K562 (cell line): ENCODE results near the gene HSD11B2. TPM values are rescaled to one million over a fixed set of nuclear protein-coding genes. Genes with fewer than 3 reads are reported as not detected.
A peak's percentile ranks its signal among the peaks of the same experiment; 100 is the strongest.

Experiments
- polyA plus RNA-seq, 8 experiments: library from polyadenylated mRNA; depleted of rRNA in 4 of 8; stranded (reverse) in 5 of 8; unstranded in 3 of 8; fragments of >200 nt; fragmentation: Nextera tagmentation in 2 of 8; fragmentation: Illumina TruSeq in 1 of 8; extraction: Ambion mirVana in 2 of 8; extraction: Trizol in 1 of 8; gene quantifications; 2 replicates each; pipeline versions ENCODE4 v1.2.1 to v1.2.3, GENCODE V29; 2011 to 2014; ENCODE audit warnings: inconsistent platforms in 1 of 8, missing spikeins in 1 of 8
- total RNA-seq, 7 experiments: library from RNA; depleted of rRNA in 6 of 7; stranded (reverse); fragments of >200 nt in 6 of 7; fragmentation: Illumina TruSeq in 2 of 7; extraction: Trizol in 2 of 7; gene quantifications; 2 replicates each; pipeline versions ENCODE4 v1.2.1 to v1.2.3, GENCODE V29; 2011 to 2021; ENCODE audit warnings: low replicate concordance in 1 of 7
- TF ChIP-seq, protein P1 (sequence below), 2 experiments: fragments of 450-650 bp; formaldehyde crosslinking in 1 of 2; IDR thresholded peaks; 2 replicates each; pipeline versions ENCODE4 v1.4.0 to v1.6.1; 2014 to 2020; ENCODE audit warnings: mild to moderate bottlenecking in 2 of 2, borderline replicate concordance in 1 of 2, low read depth in 1 of 2
- TF ChIP-seq, protein P2 (sequence below), 2 experiments: fragments of 450-650 bp in 1 of 2; sonication (generic) in 1 of 2; formaldehyde crosslinking in 1 of 2; IDR thresholded peaks; 2 replicates each; pipeline versions ENCODE4 v1.7.1 to v1.9.0; 2016 to 2022; ENCODE audit warnings: inconsistent platforms in 1 of 2, mild to moderate bottlenecking in 1 of 2, missing genetic modification reagents in 1 of 2

The HSD11B2 gene
- total and polyA plus RNA-seq, 9 of the 15 experiments (the other 6 are each of a cell fraction or from before 2014, with no cell fraction given), result 0.08 to 2.0 (median 0.79) TPM

DNA sequence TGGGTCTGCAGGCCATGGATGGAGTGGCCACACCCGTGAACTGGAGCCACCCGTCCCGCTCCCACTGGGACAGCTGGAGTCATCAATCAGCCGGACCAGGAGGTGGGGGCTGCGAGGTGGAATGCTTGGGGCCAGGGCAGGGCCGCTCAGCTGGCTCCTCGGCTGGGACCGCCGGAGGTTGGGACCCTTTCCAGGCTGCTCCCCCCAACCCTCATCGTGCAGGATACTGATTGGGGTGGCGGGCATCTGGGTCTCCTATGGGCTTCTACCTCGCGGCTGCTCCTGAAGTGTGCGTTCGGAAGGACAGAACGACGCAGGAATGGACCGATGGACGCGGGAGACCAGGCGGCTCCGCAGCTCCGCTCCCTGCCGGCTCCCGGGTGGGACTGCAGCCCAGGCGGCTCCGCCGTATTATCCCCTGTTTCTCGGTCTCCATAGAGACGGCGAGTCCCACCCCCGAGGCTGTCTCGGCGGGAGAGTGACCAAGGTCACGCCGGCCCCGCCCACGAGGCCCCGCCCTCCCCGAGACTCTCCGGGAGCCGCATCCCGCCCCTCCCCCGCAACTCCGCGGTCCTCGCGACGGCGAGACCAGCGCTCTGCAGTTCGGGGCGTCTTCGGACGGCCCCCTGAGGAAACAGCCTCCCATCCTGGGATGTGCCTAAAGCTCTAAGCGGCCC is 37.7 kb upstream of the HSD11B2 start, which contains the start of gene TPPP3 (continued):
- TF ChIP-seq, protein P1, sequence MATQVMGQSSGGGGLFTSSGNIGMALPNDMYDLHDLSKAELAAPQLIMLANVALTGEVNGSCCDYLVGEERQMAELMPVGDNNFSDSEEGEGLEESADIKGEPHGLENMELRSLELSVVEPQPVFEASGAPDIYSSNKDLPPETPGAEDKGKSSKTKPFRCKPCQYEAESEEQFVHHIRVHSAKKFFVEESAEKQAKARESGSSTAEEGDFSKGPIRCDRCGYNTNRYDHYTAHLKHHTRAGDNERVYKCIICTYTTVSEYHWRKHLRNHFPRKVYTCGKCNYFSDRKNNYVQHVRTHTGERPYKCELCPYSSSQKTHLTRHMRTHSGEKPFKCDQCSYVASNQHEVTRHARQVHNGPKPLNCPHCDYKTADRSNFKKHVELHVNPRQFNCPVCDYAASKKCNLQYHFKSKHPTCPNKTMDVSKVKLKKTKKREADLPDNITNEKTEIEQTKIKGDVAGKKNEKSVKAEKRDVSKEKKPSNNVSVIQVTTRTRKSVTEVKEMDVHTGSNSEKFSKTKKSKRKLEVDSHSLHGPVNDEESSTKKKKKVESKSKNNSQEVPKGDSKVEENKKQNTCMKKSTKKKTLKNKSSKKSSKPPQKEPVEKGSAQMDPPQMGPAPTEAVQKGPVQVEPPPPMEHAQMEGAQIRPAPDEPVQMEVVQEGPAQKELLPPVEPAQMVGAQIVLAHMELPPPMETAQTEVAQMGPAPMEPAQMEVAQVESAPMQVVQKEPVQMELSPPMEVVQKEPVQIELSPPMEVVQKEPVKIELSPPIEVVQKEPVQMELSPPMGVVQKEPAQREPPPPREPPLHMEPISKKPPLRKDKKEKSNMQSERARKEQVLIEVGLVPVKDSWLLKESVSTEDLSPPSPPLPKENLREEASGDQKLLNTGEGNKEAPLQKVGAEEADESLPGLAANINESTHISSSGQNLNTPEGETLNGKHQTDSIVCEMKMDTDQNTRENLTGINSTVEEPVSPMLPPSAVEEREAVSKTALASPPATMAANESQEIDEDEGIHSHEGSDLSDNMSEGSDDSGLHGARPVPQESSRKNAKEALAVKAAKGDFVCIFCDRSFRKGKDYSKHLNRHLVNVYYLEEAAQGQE (IDR thresholded peaks at IDR 0.05; ENCODE audit: borderline replicate concordance), result peak; percentile 32; the same call in 1 of the 2 replicates
- TF ChIP-seq, protein P1 (CRISPR knock-in tag; IDR thresholded peaks at IDR 0.05; ENCODE audit: low read depth), result no peak
- TF ChIP-seq, protein P2, sequence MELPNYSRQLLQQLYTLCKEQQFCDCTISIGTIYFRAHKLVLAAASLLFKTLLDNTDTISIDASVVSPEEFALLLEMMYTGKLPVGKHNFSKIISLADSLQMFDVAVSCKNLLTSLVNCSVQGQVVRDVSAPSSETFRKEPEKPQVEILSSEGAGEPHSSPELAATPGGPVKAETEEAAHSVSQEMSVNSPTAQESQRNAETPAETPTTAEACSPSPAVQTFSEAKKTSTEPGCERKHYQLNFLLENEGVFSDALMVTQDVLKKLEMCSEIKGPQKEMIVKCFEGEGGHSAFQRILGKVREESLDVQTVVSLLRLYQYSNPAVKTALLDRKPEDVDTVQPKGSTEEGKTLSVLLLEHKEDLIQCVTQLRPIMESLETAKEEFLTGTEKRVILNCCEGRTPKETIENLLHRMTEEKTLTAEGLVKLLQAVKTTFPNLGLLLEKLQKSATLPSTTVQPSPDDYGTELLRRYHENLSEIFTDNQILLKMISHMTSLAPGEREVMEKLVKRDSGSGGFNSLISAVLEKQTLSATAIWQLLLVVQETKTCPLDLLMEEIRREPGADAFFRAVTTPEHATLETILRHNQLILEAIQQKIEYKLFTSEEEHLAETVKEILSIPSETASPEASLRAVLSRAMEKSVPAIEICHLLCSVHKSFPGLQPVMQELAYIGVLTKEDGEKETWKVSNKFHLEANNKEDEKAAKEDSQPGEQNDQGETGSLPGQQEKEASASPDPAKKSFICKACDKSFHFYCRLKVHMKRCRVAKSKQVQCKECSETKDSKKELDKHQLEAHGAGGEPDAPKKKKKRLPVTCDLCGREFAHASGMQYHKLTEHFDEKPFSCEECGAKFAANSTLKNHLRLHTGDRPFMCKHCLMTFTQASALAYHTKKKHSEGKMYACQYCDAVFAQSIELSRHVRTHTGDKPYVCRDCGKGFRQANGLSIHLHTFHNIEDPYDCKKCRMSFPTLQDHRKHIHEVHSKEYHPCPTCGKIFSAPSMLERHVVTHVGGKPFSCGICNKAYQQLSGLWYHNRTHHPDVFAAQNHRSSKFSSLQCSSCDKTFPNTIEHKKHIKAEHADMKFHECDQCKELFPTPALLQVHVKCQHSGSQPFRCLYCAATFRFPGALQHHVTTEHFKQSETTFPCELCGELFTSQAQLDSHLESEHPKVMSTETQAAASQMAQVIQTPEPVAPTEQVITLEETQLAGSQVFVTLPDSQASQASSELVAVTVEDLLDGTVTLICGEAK (IDR thresholded peaks at IDR 0.05), result no peak
- TF ChIP-seq, protein P2 (CRISPR knock-in tag; IDR thresholded peaks at IDR 0.05), result no peak
- TF ChIP-seq, all 486 proteins: peak for 40
